ENCODE measurements around the gene JAK1. TPM values are rescaled to one million over a fixed set of nuclear protein-coding genes. Genes with fewer than 3 reads are reported as not detected.

Gene JAK1
- total and polyA plus RNA-seq, 2 of the 8 experiments (the other 6 are each of a cell fraction or from before 2014, with no cell fraction given): 7.8 to 24.5 TPM

GRCh38 chr1:64948216-64948615 is 18.1 kb downstream of the JAK1 start (continued):
- TF ChIP-seq USF2 (IDR thresholded peaks at IDR 0.05; ENCODE audit: low read length): no peak

All from H1 (cell line).